Fibroblast of lung (primary cell): Measurements from ENCODE around the gene C4orf50. TPM values are rescaled to one million over a fixed set of nuclear protein-coding genes. Genes with fewer than 3 reads are reported as not detected.

Experiments
- DNase-seq, 2 donors: peaks; one replicate each; pipeline versions ENCODE4 v3.0.0 to v3.0.0-alpha.2; 2010; ENCODE audit warnings: low read depth in 2 of 2
- H2AFZ ChIP-seq: 2 replicates; pipeline ENCODE4 v1.5.1; 2012; ENCODE audit warnings: low read length, control low read depth, inconsistent platforms
- H3K27ac ChIP-seq: 2 replicates; pipeline ENCODE4 v1.5.1; 2011; ENCODE audit warnings: low read length, control low read depth; ENCODE audit not compliant: insufficient read depth
- H3K27me3 ChIP-seq: 2 replicates; pipeline ENCODE4 v1.5.1; 2011; ENCODE audit warnings: mild to moderate bottlenecking, low read length; ENCODE audit not compliant: control insufficient read depth, insufficient read depth
- H3K36me3 ChIP-seq: 2 replicates; pipeline ENCODE4 v1.5.1; 2011; ENCODE audit warnings: low read length; ENCODE audit not compliant: control insufficient read depth, insufficient read depth
- H3K4me1 ChIP-seq: 2 replicates; pipeline ENCODE4 v1.5.1; 2011; ENCODE audit warnings: low read length; ENCODE audit not compliant: control insufficient read depth, insufficient read depth; ENCODE audit errors: extremely low read depth
- H3K4me2 ChIP-seq: 2 replicates; pipeline ENCODE4 v1.5.1; 2011; ENCODE audit warnings: low read length, control low read depth; ENCODE audit not compliant: insufficient read depth; ENCODE audit errors: extremely low read depth
- H3K4me3 ChIP-seq, 4 experiments: fragments of 200-600 bp in 1 of 4; sonication (generic) in 1 of 4; replicated peaks in 1 of 4; 2 replicates each; pipeline ENCODE4 v1.5.1; 2011 to 2016; ENCODE audit warnings: low read length in 4 of 4, low read depth in 3 of 4, mild to moderate bottlenecking in 3 of 4, control low read depth in 2 of 4, inconsistent platforms in 1 of 4, mixed read lengths in 1 of 4; ENCODE audit not compliant: insufficient read depth in 1 of 4; ENCODE audit errors: control extremely low read depth in 1 of 4
- H3K79me2 ChIP-seq: 2 replicates; pipeline ENCODE4 v1.5.1; 2012; ENCODE audit warnings: mild to moderate bottlenecking, low read length, inconsistent platforms; ENCODE audit not compliant: control insufficient read depth, insufficient read depth
- H3K9ac ChIP-seq: 2 replicates; pipeline ENCODE4 v1.5.1; 2011; ENCODE audit warnings: mild to moderate bottlenecking, low read length, control low read depth; ENCODE audit not compliant: insufficient read depth
- H3K9me3 ChIP-seq: 2 replicates; pipeline ENCODE4 v1.5.1; 2012; ENCODE audit warnings: low read depth, low read length; ENCODE audit not compliant: control insufficient read depth, insufficient read depth
- H4K20me1 ChIP-seq: 2 replicates; pipeline ENCODE4 v1.5.1; 2011; ENCODE audit warnings: low read length; ENCODE audit not compliant: control insufficient read depth, insufficient read depth; ENCODE audit errors: extremely low read depth
- CTCF ChIP-seq, 2 donors: IDR thresholded peaks in 1 of 2; conservative IDR thresholded peaks in 1 of 2; 1 replicate in 1 of 2; 2 replicates in 1 of 2; pipeline ENCODE4 v1.5.1; 2011 to 2012; ENCODE audit warnings: low read length in 2 of 2, control low read depth in 1 of 2, inconsistent platforms in 1 of 2, low read depth in 1 of 2, mild to moderate bottlenecking in 1 of 2
- EZH2 ChIP-seq: IDR thresholded peaks from 2 replicates; pipeline ENCODE4 v1.5.1; 2012; ENCODE audit warnings: low read length, control low read depth, mild to moderate bottlenecking; ENCODE audit errors: missing control alignments
- polyA plus RNA-seq, 2 donors: library from polyadenylated mRNA; depleted of rRNA in 1 of 2; stranded (reverse) in 1 of 2; unstranded in 1 of 2; fragments of >200 nt; gene quantifications; 2 replicates each; pipeline ENCODE4 v1.2.1, GENCODE V29; 2011 to 2012; ENCODE audit warnings: missing spikeins in 1 of 2
- total RNA-seq: library from RNA; depleted of rRNA; stranded (reverse); fragments of >200 nt; gene quantifications from 2 replicates; pipeline ENCODE4 v1.2.1, GENCODE V29; 2014

C4orf50 gene
- total and polyA plus RNA-seq, 2 donors (not counting 1 experiment from before 2014, with no cell fraction given): not detected

- Histone ChIP-seq H4K20me1 (no peaks in the 10 kb centered on the region), H3K4me2 (no peak overlapping the region), H3K27me3 (no peaks in the 10 kb centered on the region), H3K27ac (no peak overlapping the region), H3K4me1 (no peaks in the 10 kb centered on the region), H3K79me2 (no peaks in the 10 kb centered on the region), H2AFZ (no peak overlapping the region), H3K36me3 (no peaks in the 10 kb centered on the region), H3K9ac (no peak overlapping the region), H3K9me3 (no peaks in the 10 kb centered on the region), H3K4me3 (no peak overlapping the region)
- DNase-seq: no peak
- TF ChIP-seq CTCF (conservative IDR thresholded peaks at IDR 0.05 in 1 of 2, IDR thresholded peaks at IDR 0.05 in 1 of 2; ENCODE audit: low read depth in 1 of 2, low read length in 2 of 2) (no peak), EZH2 (no peak)
These were observed 73.1 kb downstream of the C4orf50 start for GRCh38 chr4:5945171-5945570.

GRCh38 chr4:5943561-5943960 lies 74.7 kb downstream of the C4orf50 start:
- Histone ChIP-seq H3K4me1 (no peaks in the 10 kb centered on the region), H3K4me3 (no peak overlapping the region)
- DNase-seq: no peak

GRCh38 chr4:5942947-5943346 lies 75.3 kb downstream of the C4orf50 start:
- TF ChIP-seq EZH2 (no peak), CTCF (conservative IDR thresholded peaks at IDR 0.05 in 1 of 2, IDR thresholded peaks at IDR 0.05 in 1 of 2; ENCODE audit: low read depth in 1 of 2, low read length in 2 of 2) (no peak)
- no peaks in the 10 kb centered on the region for H3K4me1 ChIP-seq
- H3K4me3 ChIP-seq: no peak overlapping the region
- no peaks in the 10 kb centered on the region for H3K9me3 ChIP-seq
- H4K20me1 ChIP-seq: no peaks in the 10 kb centered on the region
- H3K79me2 ChIP-seq: no peaks in the 10 kb centered on the region
- no peak overlapping the region for H3K9ac ChIP-seq
- no peak overlapping the region for H3K27ac ChIP-seq
- H3K4me2 ChIP-seq: no peak overlapping the region
- no peaks in the 10 kb centered on the region for H3K36me3 ChIP-seq
- no peak overlapping the region for H2AFZ ChIP-seq
- no peak for DNase-seq
- no peaks in the 10 kb centered on the region for H3K27me3 ChIP-seq

More at GRCh38 chr4:5943561-5943960, 74.7 kb downstream of the C4orf50 start:
- TF ChIP-seq EZH2 (no peak), CTCF (conservative IDR thresholded peaks at IDR 0.05 in 1 of 2, IDR thresholded peaks at IDR 0.05 in 1 of 2; ENCODE audit: low read depth in 1 of 2, low read length in 2 of 2) (no peak)
- Histone ChIP-seq H4K20me1 (no peaks in the 10 kb centered on the region), H3K9me3 (no peaks in the 10 kb centered on the region), H2AFZ (no peak overlapping the region), H3K4me2 (no peak overlapping the region), H3K9ac (no peak overlapping the region), H3K27ac (no peak overlapping the region), H3K79me2 (no peaks in the 10 kb centered on the region), H3K27me3 (no peaks in the 10 kb centered on the region), H3K36me3 (no peaks in the 10 kb centered on the region)
